Trophoblast cell (in vitro differentiated cells and primary cell): ENCODE measurements around the gene BGLAP.

Experiments used
- DNase-seq, 2 donors: peaks; one replicate each; pipeline ENCODE4 v3.0.0-alpha.2; 2016
- H2AFZ ChIP-seq: 2 replicates; pipeline ENCODE4 v1.6.1; 2013; ENCODE audit warnings: low read length, moderate library complexity, mild to moderate bottlenecking; ENCODE audit not compliant: insufficient read depth, poor library complexity
- H2AK5ac ChIP-seq: 2 replicates; pipeline ENCODE4 v1.6.1; 2013; ENCODE audit warnings: mild to moderate bottlenecking, low read length
- H2BK120ac ChIP-seq: 2 replicates; pipeline ENCODE4 v1.6.1; 2013; ENCODE audit warnings: low read length, mild to moderate bottlenecking, moderate library complexity; ENCODE audit not compliant: insufficient read depth, poor library complexity
- H2BK12ac ChIP-seq: 2 replicates; pipeline ENCODE4 v1.6.1; 2013; ENCODE audit warnings: mild to moderate bottlenecking, low read length, moderate library complexity
- H2BK5ac ChIP-seq: 2 replicates; pipeline ENCODE4 v1.6.1; 2013; ENCODE audit warnings: low read length, low read depth, moderate library complexity, mild to moderate bottlenecking; ENCODE audit not compliant: poor library complexity
- H3K14ac ChIP-seq: 2 replicates; pipeline ENCODE4 v1.6.1; 2013; ENCODE audit warnings: mild to moderate bottlenecking, low read length
- H3K18ac ChIP-seq: 2 replicates; pipeline ENCODE4 v1.6.1; 2013; ENCODE audit warnings: mild to moderate bottlenecking, low read length
- H3K23ac ChIP-seq: 2 replicates; pipeline ENCODE4 v1.6.1; 2013; ENCODE audit warnings: low read length
- H3K27ac ChIP-seq: 2 replicates; pipeline ENCODE4 v1.5.1; 2013; ENCODE audit warnings: low read depth, mild to moderate bottlenecking, inconsistent platforms, low read length, moderate library complexity
- H3K27me3 ChIP-seq: 2 replicates; pipeline ENCODE4 v1.6.1; 2013; ENCODE audit warnings: inconsistent platforms, mild to moderate bottlenecking, low read length, moderate library complexity; ENCODE audit not compliant: insufficient read depth
- H3K36me3 ChIP-seq, 2 experiments: 1 replicate in 1 of 2; 2 replicates in 1 of 2; pipeline ENCODE4 v1.6.1; 2013; ENCODE audit warnings: low read length in 2 of 2, mild to moderate bottlenecking in 2 of 2, moderate library complexity in 1 of 2; ENCODE audit not compliant: insufficient read depth in 2 of 2, control insufficient read depth in 1 of 2
- H3K4ac ChIP-seq: 2 replicates; pipeline ENCODE4 v1.6.1; 2013; ENCODE audit warnings: low read depth, mild to moderate bottlenecking, low read length, moderate library complexity
- H3K4me1 ChIP-seq, 2 experiments: 1 replicate in 1 of 2; 2 replicates in 1 of 2; pipeline ENCODE4 v1.6.1; 2013; ENCODE audit warnings: low read length in 2 of 2, mild to moderate bottlenecking in 2 of 2, moderate library complexity in 1 of 2; ENCODE audit not compliant: insufficient read depth in 2 of 2, control insufficient read depth in 1 of 2
- H3K4me2 ChIP-seq: 2 replicates; pipeline ENCODE4 v1.6.1; 2013; ENCODE audit warnings: inconsistent platforms, mild to moderate bottlenecking, low read length, moderate library complexity
- H3K4me3 ChIP-seq: 2 replicates; pipeline ENCODE4 v1.5.1; 2013; ENCODE audit warnings: mild to moderate bottlenecking, low read depth, low read length, inconsistent platforms
- H3K79me1 ChIP-seq: one replicate; pipeline ENCODE4 v1.6.1; 2013; ENCODE audit warnings: low read length
- H3K79me2 ChIP-seq: 2 replicates; pipeline ENCODE4 v1.6.1; 2013; ENCODE audit warnings: low read length, mild to moderate bottlenecking; ENCODE audit not compliant: control insufficient read depth, insufficient read depth, poor library complexity
- H3K9ac ChIP-seq: 2 replicates; pipeline ENCODE4 v1.6.1; 2013; ENCODE audit warnings: mild to moderate bottlenecking, low read length
- H3K9me3 ChIP-seq: 2 replicates; pipeline ENCODE4 v1.6.1; 2013; ENCODE audit warnings: low read depth, mild to moderate bottlenecking, control low read depth, inconsistent platforms, low read length; ENCODE audit not compliant: insufficient read depth
- H4K12ac ChIP-seq: 2 replicates; pipeline ENCODE4 v1.6.1; 2013; ENCODE audit warnings: low read depth, mild to moderate bottlenecking, low read length, moderate library complexity
- H4K8ac ChIP-seq: 2 replicates; pipeline ENCODE4 v1.6.1; 2013; ENCODE audit warnings: low read depth, mild to moderate bottlenecking, low read length, moderate library complexity
- H4K91ac ChIP-seq: one replicate; pipeline ENCODE4 v1.6.1; 2013; ENCODE audit warnings: low read depth, mild to moderate bottlenecking, low read length, moderate library complexity
- WGBS: extraction: QIAGEN DNeasy Blood & Tissue Kit; methylation state at CpG from one replicate; pipeline ENCODE4 v1.1.7; 2013; ENCODE audit warnings: missing lambda C conversion rate; ENCODE audit not compliant: insufficient read length, insufficient coverage; ENCODE audit errors: extremely low coverage; 5-methylcytosine and 5-hydroxymethylcytosine counted together

BGLAP gene

DNA sequence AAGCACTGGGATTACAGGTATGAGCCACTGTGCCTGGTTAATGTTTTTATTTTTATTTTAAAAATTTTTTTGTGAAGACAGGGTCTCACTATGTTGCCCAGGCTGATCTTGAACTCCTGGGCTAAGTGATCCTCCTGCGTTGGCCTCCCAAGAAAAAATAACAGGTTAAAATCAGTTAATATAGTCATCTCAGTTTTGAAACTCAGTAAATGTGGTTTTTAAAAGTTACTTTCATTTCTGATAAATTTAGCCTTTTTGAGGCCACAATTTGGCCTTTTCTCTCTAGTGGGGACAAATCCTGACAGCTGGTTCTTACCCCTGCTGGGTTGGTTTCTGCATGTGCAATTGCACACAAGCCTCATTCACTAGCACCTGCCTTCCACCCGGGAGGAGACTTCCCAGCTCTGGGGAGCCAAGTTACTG, 15.9 kb upstream of the BGLAP start:
- Histone ChIP-seq H3K4me3 (no peak overlapping the region), H2BK12ac (no peak overlapping the region), H2BK5ac (no peak overlapping the region), H4K91ac (no peak overlapping the region), H2BK120ac (no peak overlapping the region), H3K4ac (no peak overlapping the region), H2AFZ (no peak overlapping the region), H3K36me3 (peaks cover 21 to 29% of the 10 kb centered on the region in 2 experiments), H3K79me1 (no peaks in the 10 kb centered on the region), H3K23ac (no peak overlapping the region), H3K9me3 (no peaks in the 10 kb centered on the region), H3K14ac (no peak overlapping the region), H4K12ac (no peak overlapping the region), H3K79me2 (no peaks in the 10 kb centered on the region), H3K4me2 (no peak overlapping the region), H3K18ac (no peak overlapping the region), H3K27ac (no peak overlapping the region), H2AK5ac (no peak overlapping the region), H3K27me3 (no peaks in the 10 kb centered on the region), H3K9ac (no peak overlapping the region), H4K8ac (no peak overlapping the region), H3K4me1 (peaks cover 0 to 2% of the 10 kb centered on the region in 2 experiments)
- no CpG with 5 or more reads among the region's 2 CpGs for WGBS
- no peak for DNase-seq

GRCh38 chr1:156226782-156227181, 15.2 kb upstream of the BGLAP start:
- Histone ChIP-seq H3K18ac (no peak overlapping the region), H3K27ac (no peak overlapping the region), H3K9ac (no peak overlapping the region), H3K4ac (no peak overlapping the region), H2BK120ac (no peak overlapping the region), H2AK5ac (no peak overlapping the region), H3K4me1 (peaks cover 0 to 3% of the 10 kb centered on the region in 2 experiments), H3K14ac (no peak overlapping the region), H4K91ac (no peak overlapping the region), H3K79me2 (no peaks in the 10 kb centered on the region), H3K4me2 (no peak overlapping the region), H3K27me3 (no peaks in the 10 kb centered on the region), H3K79me1 (no peaks in the 10 kb centered on the region), H4K8ac (no peak overlapping the region), H2AFZ (no peak overlapping the region), H3K4me3 (no peak overlapping the region), H3K36me3 (peaks cover 18 to 26% of the 10 kb centered on the region in 2 experiments), H4K12ac (no peak overlapping the region), H3K9me3 (no peaks in the 10 kb centered on the region), H2BK12ac (no peak overlapping the region), H3K23ac (no peak overlapping the region), H2BK5ac (no peak overlapping the region)
- no peak for DNase-seq
- WGBS, result no CpG with 5 or more reads among the region's 4 CpGs

- Histone ChIP-seq H3K27ac (no peak overlapping the region), H4K91ac (no peak overlapping the region), H3K79me1 (peaks cover under 1% of the 10 kb centered on the region), H3K4me2 (no peak overlapping the region), H3K9ac (no peak overlapping the region), H3K36me3 (peaks cover 8 to 12% of the 10 kb centered on the region in 2 experiments), H3K4me1 (peaks cover 5 to 16% of the 10 kb centered on the region in 2 experiments), H3K27me3 (no peaks in the 10 kb centered on the region), H2BK120ac (no peak overlapping the region), H3K18ac (no peak overlapping the region), H4K12ac (no peak overlapping the region), H3K4ac (no peak overlapping the region), H4K8ac (no peak overlapping the region), H3K9me3 (no peaks in the 10 kb centered on the region), H2AK5ac (no peak overlapping the region), H3K4me3 (no peak overlapping the region), H2BK5ac (no peak overlapping the region), H3K14ac (no peak overlapping the region), H2BK12ac (no peak overlapping the region), H3K23ac (no peak overlapping the region), H3K79me2 (no peaks in the 10 kb centered on the region), H2AFZ (no peak overlapping the region)
- no peak for DNase-seq
- no CpG with 5 or more reads among the region's 7 CpGs for WGBS
These were observed 13.5 kb upstream of the BGLAP start for GRCh38 chr1:156228501-156228900.

- no peak overlapping the region for H3K14ac ChIP-seq
- H4K12ac ChIP-seq, result no peak overlapping the region
- H3K23ac ChIP-seq, result no peak overlapping the region
- no peak overlapping the region for H3K4ac ChIP-seq
- peaks cover 10 to 13% of the 10 kb centered on the region in 2 experiments for H3K36me3 ChIP-seq
- H3K4me1 ChIP-seq, result peaks cover 8 to 21% of the 10 kb centered on the region in 2 experiments
- no peak overlapping the region for H3K27ac ChIP-seq
- H4K8ac ChIP-seq, result no peak overlapping the region
- H3K9me3 ChIP-seq, result no peaks in the 10 kb centered on the region
- H4K91ac ChIP-seq, result no peak overlapping the region
- H2BK12ac ChIP-seq, result no peak overlapping the region
- H3K79me2 ChIP-seq, result no peaks in the 10 kb centered on the region
- no peak for DNase-seq
- no peak overlapping the region for H2AFZ ChIP-seq
- H2BK120ac ChIP-seq, result no peak overlapping the region
- peaks cover 3% of the 10 kb centered on the region for H3K79me1 ChIP-seq
- no peak overlapping the region for H2BK5ac ChIP-seq
- no peak overlapping the region for H2AK5ac ChIP-seq
- no peak overlapping the region for H3K18ac ChIP-seq
- no peaks in the 10 kb centered on the region for H3K27me3 ChIP-seq
- H3K4me3 ChIP-seq, result no peak overlapping the region
- no CpG with 5 or more reads among the region's 11 CpGs for WGBS
- no peak overlapping the region for H3K4me2 ChIP-seq
- no peak overlapping the region for H3K9ac ChIP-seq
These were observed 12.0 kb upstream of the BGLAP start for GRCh38 chr1:156229809-156230472.
